Measurements from ENCODE around the gene RPS25.
"Not testable (repeated sequence)": the region's sequence is repeated elsewhere in the genome, so short reads cannot be mapped to it uniquely, and the experiment has no call there.

RPS25 gene

DNA sequence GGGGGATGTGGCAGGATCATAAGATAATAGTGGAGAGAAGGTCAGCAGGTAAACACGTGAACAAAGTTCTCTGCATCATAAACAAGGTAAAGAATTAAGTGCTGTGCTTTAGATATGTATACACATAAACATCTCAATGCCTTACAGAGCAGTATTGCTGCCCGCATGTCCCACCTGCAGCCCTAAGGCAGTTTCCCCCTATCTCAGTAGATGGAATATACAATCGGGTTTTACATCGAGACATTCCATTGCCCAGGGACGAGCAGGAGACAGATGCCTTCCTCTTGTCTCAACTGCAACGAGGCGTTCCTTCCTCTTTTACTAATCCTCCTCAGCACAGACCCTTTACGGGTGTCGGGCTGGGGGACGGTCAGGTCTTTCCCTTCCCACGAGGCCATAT is 21.3 kb upstream of the RPS25 start:
- H3K4me1 ChIP-seq (ENCODE audit: control insufficient read depth, insufficient read depth, low read length, unreplicated experiment); H3K36me3 ChIP-seq (ENCODE audit: insufficient read depth, low read length); H3K4me3 ChIP-seq (ENCODE audit: low read depth, low read length); H3K27me3 ChIP-seq (ENCODE audit: insufficient read depth, low read length); H3K79me2 ChIP-seq (ENCODE audit: control insufficient read depth, insufficient read depth, low read length, unreplicated experiment); H2AFZ ChIP-seq (ENCODE audit: low read length, unreplicated experiment); H3K27ac ChIP-seq (ENCODE audit: low read depth, low read length): not testable (repeated sequence)

DNA sequence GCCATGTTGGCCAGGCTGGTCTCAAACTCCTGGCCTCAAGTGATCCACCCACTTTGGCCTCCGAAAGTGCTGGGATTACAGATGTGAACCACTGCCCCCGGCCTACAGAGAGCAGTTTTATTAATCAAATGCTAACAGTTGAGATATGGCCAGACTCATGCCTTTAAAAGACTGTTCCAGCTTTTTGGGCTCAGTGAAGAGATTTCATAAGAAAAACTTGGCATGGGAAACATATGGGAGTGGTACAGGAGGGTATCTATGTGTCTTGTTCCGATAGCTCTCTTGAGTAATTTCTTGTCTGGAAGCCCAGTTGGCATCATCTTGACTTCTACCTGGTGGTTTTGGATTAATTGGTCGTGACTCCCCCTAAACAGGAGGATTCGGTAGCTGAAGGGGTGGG is 20.7 kb upstream of the RPS25 start:
- Histone ChIP-seq H3K4me3 (ENCODE audit: low read depth, low read length) (no peak overlapping the region), H3K79me2 (ENCODE audit: control insufficient read depth, insufficient read depth, low read length, unreplicated experiment) (no peaks in the 10 kb centered on the region), H2AFZ (ENCODE audit: low read length, unreplicated experiment) (no peak overlapping the region), H3K27ac (ENCODE audit: low read depth, low read length) (no peak overlapping the region), H3K4me1 (ENCODE audit: control insufficient read depth, insufficient read depth, low read length, unreplicated experiment) (no peaks in the 10 kb centered on the region), H3K27me3 (ENCODE audit: insufficient read depth, low read length) (no peaks in the 10 kb centered on the region), H3K36me3 (ENCODE audit: insufficient read depth, low read length) (no peaks in the 10 kb centered on the region)

DNA sequence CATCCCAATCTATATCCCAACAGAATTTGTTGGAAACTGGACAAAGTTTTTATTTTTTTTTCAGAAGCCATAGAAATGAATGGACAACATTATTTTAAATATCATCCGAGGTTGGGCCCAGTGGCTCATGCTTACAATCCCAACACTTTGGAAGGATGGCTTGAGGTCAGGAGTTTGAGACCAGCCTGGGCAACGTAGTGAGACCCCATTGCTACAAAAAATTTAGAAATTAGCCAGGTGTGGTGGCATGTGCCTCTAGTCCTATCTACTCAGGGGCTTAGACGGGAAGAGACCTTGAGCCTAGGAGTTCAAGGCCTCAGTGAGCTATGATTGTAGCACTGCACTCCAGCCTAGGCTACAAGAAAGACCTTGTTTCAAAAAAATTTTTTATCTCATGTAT is 16.7 kb upstream of the RPS25 start:
- Histone ChIP-seq H3K27me3 (ENCODE audit: insufficient read depth, low read length) (no peaks in the 10 kb centered on the region), H3K4me1 (ENCODE audit: control insufficient read depth, insufficient read depth, low read length, unreplicated experiment) (no peaks in the 10 kb centered on the region), H2AFZ (ENCODE audit: low read length, unreplicated experiment) (no peak overlapping the region), H3K79me2 (ENCODE audit: control insufficient read depth, insufficient read depth, low read length, unreplicated experiment) (no peaks in the 10 kb centered on the region), H3K27ac (ENCODE audit: low read depth, low read length) (no peak overlapping the region), H3K36me3 (ENCODE audit: insufficient read depth, low read length) (no peaks in the 10 kb centered on the region), H3K4me3 (ENCODE audit: low read depth, low read length) (no peak overlapping the region)

DNA sequence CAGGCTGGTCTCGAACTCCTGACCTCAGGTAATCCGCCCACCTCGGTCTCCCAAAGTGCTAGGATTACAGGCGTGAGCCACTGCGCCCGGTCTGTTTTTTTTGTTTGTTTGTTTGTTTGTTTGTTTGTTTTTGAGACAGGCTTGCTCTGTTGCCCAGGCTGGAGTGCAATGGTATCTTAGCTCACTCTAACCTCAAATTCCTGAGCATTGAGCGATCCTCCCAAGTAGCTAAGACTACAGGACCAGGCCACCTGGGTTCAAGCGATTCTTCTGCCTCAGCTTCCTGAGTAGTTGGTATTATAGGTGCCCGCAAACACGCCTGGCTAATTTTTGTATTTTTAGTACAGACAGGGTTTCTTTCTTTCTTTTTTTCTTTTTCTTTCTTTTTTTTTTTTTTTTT is 15.3 kb upstream of the RPS25 start:
- not testable (repeated sequence) for H3K4me3 ChIP-seq (ENCODE audit: low read depth, low read length); H3K27me3 ChIP-seq (ENCODE audit: insufficient read depth, low read length); H3K4me1 ChIP-seq (ENCODE audit: control insufficient read depth, insufficient read depth, low read length, unreplicated experiment); H3K36me3 ChIP-seq (ENCODE audit: insufficient read depth, low read length); H2AFZ ChIP-seq (ENCODE audit: low read length, unreplicated experiment); H3K27ac ChIP-seq (ENCODE audit: low read depth, low read length); H3K79me2 ChIP-seq (ENCODE audit: control insufficient read depth, insufficient read depth, low read length, unreplicated experiment)

DNA sequence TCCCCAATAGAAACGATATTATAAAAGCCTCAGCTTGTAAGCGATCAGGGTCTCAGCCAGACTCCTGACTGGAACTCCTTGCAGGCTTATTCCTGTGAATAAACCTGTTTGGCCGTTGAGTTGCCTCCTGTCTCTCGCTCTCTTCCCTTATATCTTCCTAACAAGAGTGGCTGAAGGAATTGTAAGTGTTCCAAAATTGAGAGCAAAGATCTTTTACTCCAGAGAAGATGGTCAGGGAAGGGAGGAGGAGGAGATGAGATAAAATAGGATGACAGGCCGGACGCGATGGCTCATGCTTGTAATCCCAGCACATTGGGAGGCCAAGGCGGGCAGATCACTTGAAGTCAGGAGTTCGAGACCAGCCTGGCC is 13.8 kb upstream of the RPS25 start:
- Histone ChIP-seq H3K36me3 (ENCODE audit: insufficient read depth, low read length) (no peaks in the 10 kb centered on the region), H3K27me3 (ENCODE audit: insufficient read depth, low read length) (no peaks in the 10 kb centered on the region), H3K27ac (ENCODE audit: low read depth, low read length) (no peak overlapping the region), H3K4me3 (ENCODE audit: low read depth, low read length) (no peak overlapping the region), H3K79me2 (ENCODE audit: control insufficient read depth, insufficient read depth, low read length, unreplicated experiment) (no peaks in the 10 kb centered on the region), H2AFZ (ENCODE audit: low read length, unreplicated experiment) (no peak overlapping the region), H3K4me1 (ENCODE audit: control insufficient read depth, insufficient read depth, low read length, unreplicated experiment) (no peaks in the 10 kb centered on the region)

DNA sequence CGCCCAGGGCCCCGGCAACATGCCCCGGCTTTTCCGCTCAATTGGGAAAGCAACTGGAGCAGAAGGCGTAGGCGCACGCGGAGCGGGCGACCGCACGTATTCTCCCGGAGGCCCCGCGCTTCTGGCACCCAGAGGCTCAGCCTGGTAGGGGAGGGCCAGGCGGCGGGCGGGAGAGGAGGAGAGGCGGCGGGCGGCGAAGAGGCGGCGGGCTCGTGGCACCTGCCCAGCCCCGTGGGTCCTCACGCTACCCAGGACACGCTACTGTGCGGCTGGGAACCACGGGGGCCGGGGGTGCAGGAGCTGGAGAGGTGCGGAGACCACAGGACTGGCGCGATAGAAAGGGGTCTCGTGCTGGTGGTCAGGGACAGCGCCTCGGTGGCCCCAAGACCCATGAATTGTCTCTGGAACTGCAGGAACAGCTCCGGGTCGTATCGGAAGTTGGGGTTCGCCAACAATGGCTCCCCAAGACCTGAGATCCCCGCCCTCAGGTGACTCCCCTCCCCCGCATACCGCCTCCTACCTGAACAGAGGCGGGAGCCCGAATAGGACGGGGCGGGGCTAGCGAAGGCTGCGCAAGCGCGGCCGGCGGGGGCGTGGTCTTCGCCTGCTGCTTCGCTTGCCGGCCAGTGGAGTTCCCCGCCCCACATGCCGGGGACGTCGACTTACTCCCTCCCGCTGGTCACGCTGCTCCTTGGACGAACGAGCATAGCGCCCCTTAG is 12.3 kb upstream of the RPS25 start, which contains the start of gene SLC37A4:
Gene SLC37A4, minus strand, starts transcription at position 549 of the 719 bp plus-strand sequence.
- Histone ChIP-seq H2AFZ (ENCODE audit: low read length, unreplicated experiment) (peak within 1 kb of the TSS; percentile 83), H3K79me2 (ENCODE audit: control insufficient read depth, insufficient read depth, low read length, unreplicated experiment) (no peaks in the 10 kb centered on the region), H3K27ac (ENCODE audit: low read depth, low read length) (no peak within 1 kb of the TSS)

DNA sequence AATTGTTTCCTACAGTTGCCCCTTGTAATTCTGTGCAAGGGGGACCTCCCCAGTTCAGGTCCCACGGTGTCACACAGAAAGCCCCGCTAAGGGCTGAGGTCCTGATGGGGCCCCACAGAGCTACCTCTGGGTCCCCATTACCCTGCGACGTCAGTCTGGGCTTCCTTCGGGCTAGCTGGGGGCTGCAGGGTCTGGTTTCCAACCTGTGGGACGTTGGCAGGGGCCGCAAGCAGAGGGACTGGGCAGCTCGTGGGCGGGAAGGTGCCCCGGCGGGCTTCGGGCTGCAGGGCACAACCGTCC is 11.8 kb upstream of the RPS25 start:
- H3K36me3 ChIP-seq (ENCODE audit: insufficient read depth, low read length): no peaks in the 10 kb centered on the region
- H3K4me3 ChIP-seq (ENCODE audit: low read depth, low read length): peak overlapping the region; percentile 88
- H3K27me3 ChIP-seq (ENCODE audit: insufficient read depth, low read length): no peaks in the 10 kb centered on the region
- H2AFZ ChIP-seq (ENCODE audit: low read length, unreplicated experiment): peak overlapping the region; percentile 83
- H3K27ac ChIP-seq (ENCODE audit: low read depth, low read length): no peak overlapping the region
- H3K4me1 ChIP-seq (ENCODE audit: control insufficient read depth, insufficient read depth, low read length, unreplicated experiment): no peaks in the 10 kb centered on the region
- H3K79me2 ChIP-seq (ENCODE audit: control insufficient read depth, insufficient read depth, low read length, unreplicated experiment): no peaks in the 10 kb centered on the region

More for the DNA sequence above, 12.3 kb upstream of the RPS25 start, which contains the start of gene SLC37A4:
- Histone ChIP-seq H3K27me3 (ENCODE audit: insufficient read depth, low read length) (no peaks in the 10 kb centered on the region), H3K4me1 (ENCODE audit: control insufficient read depth, insufficient read depth, low read length, unreplicated experiment) (no peaks in the 10 kb centered on the region), H3K36me3 (ENCODE audit: insufficient read depth, low read length) (no peaks in the 10 kb centered on the region), H3K4me3 (ENCODE audit: low read depth, low read length) (peak within 1 kb of the TSS; percentile 88)

DNA sequence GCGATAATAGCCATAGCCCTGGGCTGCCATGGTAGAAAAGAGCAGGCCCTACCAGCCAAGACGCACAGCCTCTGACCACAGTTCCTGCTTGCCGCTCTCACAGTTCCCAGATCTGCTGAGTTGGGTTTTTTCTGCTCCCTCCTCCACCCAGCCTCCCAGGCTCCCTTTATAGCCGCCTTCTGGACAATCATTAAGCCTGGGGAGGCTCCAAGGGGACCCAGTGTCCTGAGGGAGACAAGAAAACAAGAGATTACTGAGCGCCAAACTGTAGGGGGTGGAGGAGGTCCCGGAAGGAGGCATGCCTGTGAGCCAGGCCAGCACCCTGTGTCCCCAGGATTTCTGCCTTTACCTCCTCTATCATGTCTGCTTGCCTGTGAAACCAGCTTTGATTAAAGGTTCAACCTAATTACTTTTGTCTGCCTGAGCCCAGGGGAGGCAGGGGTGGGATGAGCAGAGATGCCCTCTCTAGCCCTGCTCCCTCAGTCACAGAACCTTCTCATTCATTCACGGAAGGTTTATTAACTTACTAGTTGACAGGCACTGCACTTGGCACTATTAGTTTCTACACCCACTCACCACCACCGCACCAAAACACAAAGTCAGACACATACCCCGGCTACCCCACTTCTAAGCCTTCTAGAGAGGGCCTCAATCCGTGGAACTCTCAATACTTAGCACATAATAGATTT is 11.3 kb upstream of the RPS25 start:
- 0 out of 2 replicates have a peak, but pooled peaks cover 2% of the 10 kb centered on the region for H3K36me3 ChIP-seq (ENCODE audit: insufficient read depth, low read length)
- no peak overlapping the region for H3K27ac ChIP-seq (ENCODE audit: low read depth, low read length)
- no peak overlapping the region for H2AFZ ChIP-seq (ENCODE audit: low read length, unreplicated experiment)

DNA sequence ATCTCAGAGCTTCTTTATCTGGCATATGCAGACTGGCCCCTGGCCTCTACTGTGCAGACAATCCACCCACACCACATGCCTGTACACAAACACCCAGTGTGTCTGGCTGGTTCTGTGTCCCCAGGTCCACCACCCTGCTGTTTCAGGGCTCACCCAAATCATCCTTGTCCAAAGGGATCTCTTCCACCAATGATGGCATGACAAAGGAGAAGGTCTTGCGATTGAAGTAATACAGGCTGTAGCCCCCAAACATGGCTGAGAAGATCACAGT is 10.9 kb upstream of the RPS25 start:
- Histone ChIP-seq H3K36me3 (ENCODE audit: insufficient read depth, low read length) (0 out of 2 replicates have a peak, but pooled peaks cover 7% of the 10 kb centered on the region), H3K79me2 (ENCODE audit: control insufficient read depth, insufficient read depth, low read length, unreplicated experiment) (no peaks in the 10 kb centered on the region), H3K4me3 (ENCODE audit: low read depth, low read length) (no peak overlapping the region), H2AFZ (ENCODE audit: low read length, unreplicated experiment) (no peak overlapping the region), H3K27me3 (ENCODE audit: insufficient read depth, low read length) (no peaks in the 10 kb centered on the region), H3K4me1 (ENCODE audit: control insufficient read depth, insufficient read depth, low read length, unreplicated experiment) (peaks cover 4% of the 10 kb centered on the region), H3K27ac (ENCODE audit: low read depth, low read length) (no peak overlapping the region)

More for the DNA sequence above, 11.3 kb upstream of the RPS25 start:
- Histone ChIP-seq H3K79me2 (ENCODE audit: control insufficient read depth, insufficient read depth, low read length, unreplicated experiment) (no peaks in the 10 kb centered on the region), H3K27me3 (ENCODE audit: insufficient read depth, low read length) (no peaks in the 10 kb centered on the region), H3K4me3 (ENCODE audit: low read depth, low read length) (peak overlapping the region; percentile 88), H3K4me1 (ENCODE audit: control insufficient read depth, insufficient read depth, low read length, unreplicated experiment) (no peaks in the 10 kb centered on the region)

DNA sequence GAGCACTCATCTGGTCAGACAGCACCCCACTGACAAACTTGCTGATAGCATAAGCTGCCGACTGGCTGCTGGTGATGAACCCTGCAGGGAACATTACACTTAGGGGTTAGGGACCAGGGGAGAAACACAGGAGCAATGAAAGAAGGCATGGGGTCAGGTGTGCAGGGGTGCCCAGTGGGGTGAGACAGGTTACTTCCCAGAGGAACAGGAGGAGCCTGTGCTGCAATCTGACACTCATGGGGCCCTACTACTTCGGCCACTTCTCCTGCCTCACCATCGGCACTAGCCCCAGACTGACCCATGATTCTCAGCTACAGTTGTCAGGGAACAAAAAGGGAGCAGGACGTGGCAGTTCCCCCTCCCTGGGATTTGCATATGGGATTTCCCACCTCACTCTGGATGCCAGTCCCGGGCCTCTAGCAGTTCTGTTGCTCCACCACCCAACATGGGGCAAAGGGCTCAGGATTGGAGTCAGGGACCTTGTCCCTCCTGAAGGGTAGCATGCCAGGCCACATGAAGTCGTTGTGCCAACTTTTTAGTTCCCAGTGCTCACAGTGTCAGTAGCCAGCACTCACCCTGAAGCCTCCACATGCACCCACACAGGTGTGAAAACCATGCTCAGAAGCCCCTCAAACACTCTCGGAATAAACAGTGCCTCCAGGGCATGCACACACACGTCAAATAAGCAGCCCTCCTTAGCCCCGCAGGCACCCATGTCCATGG is 10.4 kb upstream of the RPS25 start:
- H3K4me1 ChIP-seq (ENCODE audit: control insufficient read depth, insufficient read depth, low read length, unreplicated experiment): peaks cover 9% of the 10 kb centered on the region
- no peaks in the 10 kb centered on the region for H3K79me2 ChIP-seq (ENCODE audit: control insufficient read depth, insufficient read depth, low read length, unreplicated experiment)
- no peaks in the 10 kb centered on the region for H3K27me3 ChIP-seq (ENCODE audit: insufficient read depth, low read length)
- no peak overlapping the region for H2AFZ ChIP-seq (ENCODE audit: low read length, unreplicated experiment)
- no peak overlapping the region for H3K4me3 ChIP-seq (ENCODE audit: low read depth, low read length)
- no peak overlapping the region for H3K27ac ChIP-seq (ENCODE audit: low read depth, low read length)
- H3K36me3 ChIP-seq (ENCODE audit: insufficient read depth, low read length): 0 out of 2 replicates have a peak, but pooled peaks cover 9% of the 10 kb centered on the region
